ENCODE measurements around the gene SPTBN4.
A peak's percentile ranks its signal among the peaks of the same experiment; 100 is the strongest.
"Not testable (repeated sequence)": the region's sequence is repeated elsewhere in the genome, so short reads cannot be mapped to it uniquely, and the experiment has no call there.

Gene SPTBN4

GRCh38 chr19:40441719-40442253, 25.0 kb upstream of the SPTBN4 start:
- no peak for DNase-seq (ENCODE audit: low read depth)

GRCh38 chr19:40442328-40443130, 24.3 kb upstream of the SPTBN4 start:
- DNase-seq (ENCODE audit: low read depth): no peak

- DNase-seq (ENCODE audit: low read depth): peak; percentile 94
Observed at GRCh38 chr19:40443131-40443999, 23.4 kb upstream of the SPTBN4 start.

GRCh38 chr19:40444000-40444824, 22.6 kb upstream of the SPTBN4 start, which contains the start of gene SERTAD3:
SERTAD3 (minus strand) TSS chr19:40444335; CDS start chr19:40442080, 2,255 bp downstream.
- peak; percentile 91 for DNase-seq (ENCODE audit: low read depth)

GRCh38 chr19:40444825-40445312, 21.9 kb upstream of the SPTBN4 start:
- no peak for DNase-seq (ENCODE audit: low read depth)

- DNase-seq (ENCODE audit: low read depth): no peak
Observed at GRCh38 chr19:40445780-40446262, 21.0 kb upstream of the SPTBN4 start.

GRCh38 chr19:40446263-40446784, 20.5 kb upstream of the SPTBN4 start:
- no peak for DNase-seq (ENCODE audit: low read depth)

- DNase-seq (ENCODE audit: low read depth): no peak
Observed at GRCh38 chr19:40449506-40449905, 17.3 kb upstream of the SPTBN4 start.

- no peak for DNase-seq (ENCODE audit: low read depth)
Observed at GRCh38 chr19:40450664-40451063, 16.1 kb upstream of the SPTBN4 start.

- no peak for DNase-seq (ENCODE audit: low read depth)
Observed at GRCh38 chr19:40452016-40452415, 14.8 kb upstream of the SPTBN4 start.

GRCh38 chr19:40453151-40453735, 13.6 kb upstream of the SPTBN4 start:
- no peak for DNase-seq (ENCODE audit: low read depth)

- DNase-seq (ENCODE audit: low read depth): not testable (repeated sequence)
Observed at GRCh38 chr19:40453943-40454342, 12.9 kb upstream of the SPTBN4 start.

GRCh38 chr19:40457048-40457447, 9.8 kb upstream of the SPTBN4 start:
- no peak for DNase-seq (ENCODE audit: low read depth)

- DNase-seq (ENCODE audit: low read depth): no peak
Observed at GRCh38 chr19:40457953-40458596, 8.7 kb upstream of the SPTBN4 start.

GRCh38 chr19:40458597-40458974, 8.2 kb upstream of the SPTBN4 start:
- DNase-seq (ENCODE audit: low read depth): no peak

GRCh38 chr19:40460185-40460584, 6.6 kb upstream of the SPTBN4 start:
- DNase-seq (ENCODE audit: low read depth): no peak

GRCh38 chr19:40461669-40462221, 5.1 kb upstream of the SPTBN4 start:
- DNase-seq (ENCODE audit: low read depth): no peak

- DNase-seq (ENCODE audit: low read depth): not testable (repeated sequence)
Observed at GRCh38 chr19:40463587-40464037, 3.2 kb upstream of the SPTBN4 start.

GRCh38 chr19:40464059-40465024, 2.5 kb upstream of the SPTBN4 start:
- peak; percentile 40 for DNase-seq (ENCODE audit: low read depth)
